Aorta (tissue), 5 donors: Measurements from ENCODE around the gene OSBPL2. TPM values are rescaled to one million over a fixed set of nuclear protein-coding genes. Genes with fewer than 3 reads are reported as not detected.

Experiments used
- ATAC-seq: fragments of 200-7000 bp; cut with Tn5 transposase; one replicate; pipeline ENCODE4 v1.9.1; 2022; ENCODE audit warnings: moderate library complexity; ENCODE audit not compliant: low FRiP score
- DNase-seq, 2 donors: peaks; one replicate each; pipeline ENCODE4 v3.0.0-alpha.2; 2020
- H3K27ac ChIP-seq, 2 donors: one replicate each; pipeline ENCODE4 v1.5.1; 2013; ENCODE audit warnings: low read length in 2 of 2, mild to moderate bottlenecking in 2 of 2, moderate library complexity in 2 of 2, control low read depth in 1 of 2, inconsistent platforms in 1 of 2, low read depth in 1 of 2
- H3K27me3 ChIP-seq, 2 donors: one replicate each; pipeline ENCODE4 v1.6.1; 2013; ENCODE audit warnings: control low read depth in 1 of 2, low read length in 1 of 2, mild to moderate bottlenecking in 1 of 2, moderate library complexity in 1 of 2; ENCODE audit not compliant: insufficient read depth in 2 of 2, control insufficient read depth in 1 of 2
- H3K36me3 ChIP-seq, 2 donors: one replicate each; pipeline ENCODE4 v1.6.1; 2013; ENCODE audit warnings: control low read depth in 1 of 2, low read length in 1 of 2, mild to moderate bottlenecking in 1 of 2; ENCODE audit not compliant: insufficient read depth in 2 of 2, control insufficient read depth in 1 of 2
- H3K4me1 ChIP-seq, 2 donors: one replicate each; pipeline ENCODE4 v1.6.1; 2013; ENCODE audit warnings: low read length in 2 of 2, control low read depth in 1 of 2, mild to moderate bottlenecking in 1 of 2, moderate library complexity in 1 of 2; ENCODE audit not compliant: insufficient read depth in 2 of 2, control insufficient read depth in 1 of 2
- H3K4me3 ChIP-seq, 2 donors: one replicate each; pipeline ENCODE4 v1.5.1; 2013; ENCODE audit warnings: low read length in 2 of 2, control low read depth in 1 of 2, mild to moderate bottlenecking in 1 of 2
- H3K9me3 ChIP-seq: one replicate; pipeline ENCODE4 v1.6.1; 2013; ENCODE audit warnings: mild to moderate bottlenecking, low read length; ENCODE audit not compliant: control insufficient read depth
- WGBS, 2 donors: extraction: QIAGEN DNeasy Blood & Tissue Kit; methylation state at CpG; one replicate each; pipeline ENCODE4 v1.1.7; 2013; 5-methylcytosine and 5-hydroxymethylcytosine counted together
- intact Hi-C, 2 donors: fragments of 100-400 bp; cut with DNase I; formaldehyde crosslinking; loops; one replicate each; pipeline versions ENCODE4 v1.14.2 to v1.15.0; 2022
- polyA plus RNA-seq, 2 donors: library from polyadenylated mRNA; stranded (reverse); fragments of 200-250 nt; gene quantifications; one replicate each; pipeline ENCODE4 v1.2.3, GENCODE V29; 2013
- total RNA-seq, 2 donors: library from RNA; stranded (reverse); fragmentation: NEBNext Ultra II Directional; extraction: Animal tissue kit (Norgen Biotek cat#: 25700); gene quantifications; one replicate each; pipeline ENCODE4 v1.2.1, GENCODE V29; 2021
- donor health status: healthy with polysubstance abuse.
- donor health status: Bipolar disorder and iron deficiency.
- donor health status: DM: no; HTN: no; CAD: no.
- donor health status: DM: no; HTN: no; CAD: no.
- donor health status: DM: yes; HTN: yes; CAD: no.

Gene OSBPL2
- total and polyA plus RNA-seq, 4 donors = 16.2 to 71.3 (median 42.9) TPM

GRCh38 chr20:62217913-62218773 is 20.2 kb upstream of the OSBPL2 start:
- Histone ChIP-seq H3K27me3 (no peaks in the 10 kb centered on the region), H3K27ac (no peak overlapping the region), H3K4me3 (no peak overlapping the region), H3K36me3 (no peaks in the 10 kb centered on the region), H3K9me3 (no peaks in the 10 kb centered on the region), H3K4me1 (no peaks in the 10 kb centered on the region)
- no peak for DNase-seq
- WGBS, 2 donors = 51 to 54% methylated on average over 38 of the region's 38 CpGs
- ATAC-seq = no peak
- intact Hi-C loops = no loop called here

GRCh38 chr20:62219101-62219991 is 19.0 kb upstream of the OSBPL2 start:
- H3K27ac ChIP-seq = no peak overlapping the region
- no peak for ATAC-seq
- 1 to 2% methylated on average over 49 to 84 of the region's 84 CpGs for WGBS, 2 donors
- no peaks in the 10 kb centered on the region for H3K36me3 ChIP-seq
- no peaks in the 10 kb centered on the region for H3K9me3 ChIP-seq
- H3K4me1 ChIP-seq = no peaks in the 10 kb centered on the region
- no peaks in the 10 kb centered on the region for H3K27me3 ChIP-seq
- DNase-seq = no peak
- intact Hi-C loops = no loop called here
- peak overlapping the region; percentile 3 to 4 for H3K4me3 ChIP-seq

DNA sequence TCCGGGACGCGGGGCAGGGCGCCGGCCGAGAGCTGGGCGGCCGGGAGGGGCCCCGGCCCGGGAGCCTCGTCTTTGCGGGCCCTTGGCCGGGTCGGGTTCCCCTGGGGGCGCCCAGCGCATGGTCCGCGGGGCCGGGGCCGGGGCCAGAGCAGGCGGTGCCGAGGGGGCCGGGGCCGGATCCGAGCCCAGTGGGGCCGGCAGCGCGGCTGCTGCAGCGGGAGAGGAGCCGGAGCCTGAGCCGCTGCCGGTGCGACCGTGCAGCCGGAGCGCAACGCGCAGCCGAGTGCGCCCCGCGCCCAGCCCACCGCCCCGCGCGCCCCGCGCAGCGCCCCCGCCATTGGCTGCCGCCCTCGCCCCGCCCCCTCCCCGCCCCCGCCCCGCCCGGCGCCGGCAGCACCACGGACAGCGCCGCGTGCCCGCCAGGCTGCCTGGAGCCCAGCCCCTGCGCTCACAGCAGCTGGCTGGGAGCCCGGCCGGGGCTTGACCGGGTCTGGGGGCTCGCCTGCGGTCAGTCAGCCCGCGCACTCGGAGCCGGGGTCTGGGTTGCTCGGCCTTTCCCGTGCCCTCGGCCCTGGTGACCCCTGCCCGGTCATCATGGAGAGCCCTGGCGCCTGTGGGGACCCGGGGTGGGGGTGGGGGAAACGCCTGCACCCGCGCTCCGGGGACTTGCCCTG is 18.2 kb upstream of the OSBPL2 start, which contains the start of gene HRH3:
Gene HRH3, minus strand, starts transcription at position 287 of the 674 bp plus-strand sequence. CDS start 308 bp downstream, outside the sequence.
- Histone ChIP-seq H3K27ac (no peak within 1 kb of the TSS), H3K4me3 (peak within 1 kb of the TSS; percentile 3 to 4), H3K27me3 (no peaks in the 10 kb centered on the region), H3K36me3 (no peaks in the 10 kb centered on the region), H3K9me3 (no peaks in the 10 kb centered on the region), H3K4me1 (no peaks in the 10 kb centered on the region)
- whole genome bisulfite sequencing, 2 donors = 1% methylated on average over 25 to 84 of the region's 84 CpGs
- no peak for ATAC-seq
- no peak for DNase-seq
- intact Hi-C loops = no loop called here

DNA sequence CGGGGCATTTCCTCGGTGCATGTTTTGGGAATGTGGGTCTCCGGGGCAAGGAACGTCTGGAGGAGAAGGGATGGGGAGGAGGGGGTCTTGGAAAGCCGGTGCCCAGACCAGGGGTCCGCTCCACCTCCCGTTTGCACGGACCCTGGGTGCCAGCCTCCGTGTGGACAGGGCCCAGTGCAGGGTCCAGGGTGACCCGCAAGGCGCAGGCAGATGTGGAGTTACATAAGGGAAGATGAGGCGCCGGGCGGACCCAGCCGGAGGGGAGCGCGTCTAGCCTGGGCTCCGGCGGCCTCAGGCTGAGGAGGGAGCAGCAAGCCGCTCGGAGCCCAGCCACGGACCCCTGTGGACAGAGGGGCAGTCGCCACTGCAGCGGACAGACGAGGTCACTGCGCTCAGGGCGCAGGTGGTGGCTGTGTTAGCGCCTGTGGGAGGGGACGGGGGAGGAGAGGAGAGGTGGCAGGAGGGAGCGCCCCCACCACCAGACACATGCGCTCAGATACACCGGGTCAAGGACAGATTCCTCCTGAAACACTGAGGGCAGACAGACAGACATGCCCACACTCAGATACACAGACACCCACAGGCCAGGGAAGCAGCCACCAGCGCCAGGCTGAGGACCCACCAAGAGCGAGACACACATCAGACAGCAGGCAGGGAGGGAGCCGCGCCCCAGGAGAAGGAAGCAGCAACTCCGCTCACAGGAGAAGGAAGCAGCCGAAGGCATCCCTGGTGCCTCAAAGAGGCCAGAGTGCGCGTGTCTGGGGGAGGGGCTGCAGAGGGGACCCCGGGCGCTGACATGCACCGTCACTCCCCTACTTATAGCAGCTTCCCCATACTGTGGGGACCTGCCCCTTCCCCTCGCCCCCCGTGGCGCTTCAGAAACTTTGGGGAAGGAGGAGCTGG is 17.4 kb upstream of the OSBPL2 start:
- H3K9me3 ChIP-seq = no peaks in the 10 kb centered on the region
- DNase-seq (no peak), ATAC-seq (no peak)
- no peak overlapping the region for H3K4me3 ChIP-seq
- intact Hi-C loops = no loop called here
- H3K27me3 ChIP-seq = no peaks in the 10 kb centered on the region
- no peak overlapping the region for H3K27ac ChIP-seq
- 1 to 2% methylated on average over 44 to 46 of the region's 46 CpGs for WGBS, 2 donors
- H3K36me3 ChIP-seq = no peaks in the 10 kb centered on the region
- H3K4me1 ChIP-seq = no peaks in the 10 kb centered on the region

DNA sequence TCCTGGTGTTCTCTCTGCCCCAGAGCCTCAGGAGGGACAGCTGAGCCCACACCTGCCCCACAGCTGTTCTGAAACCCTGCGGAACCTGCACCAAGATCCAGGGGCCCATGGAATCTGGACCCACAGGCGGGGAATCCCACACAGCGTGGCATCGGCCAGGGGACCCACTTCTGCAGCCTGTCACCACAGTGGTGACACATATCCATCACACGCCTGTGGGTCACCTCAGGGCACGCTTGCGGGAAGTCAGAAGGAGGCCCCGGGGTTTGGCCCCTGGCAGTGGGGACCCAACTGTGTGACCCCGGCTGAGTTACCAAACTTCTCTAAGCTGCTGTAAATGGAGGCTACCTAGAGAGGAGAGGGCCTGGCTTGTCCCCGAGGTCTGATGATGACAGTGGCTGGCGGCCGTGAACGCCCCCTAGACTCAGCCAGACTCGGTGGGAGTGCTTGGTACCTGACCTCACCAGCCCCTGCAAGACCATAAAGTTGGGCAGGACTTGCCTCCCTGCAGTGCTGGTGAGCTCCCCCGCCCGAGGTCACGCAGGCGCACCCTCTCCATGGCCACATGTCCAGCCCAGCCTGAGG is 16.0 kb upstream of the OSBPL2 start:
- 83% methylated on average over 18 of the region's 18 CpGs for WGBS, 2 donors
- Histone ChIP-seq H3K27me3 (no peaks in the 10 kb centered on the region), H3K4me3 (no peak overlapping the region), H3K27ac (no peak overlapping the region), H3K9me3 (no peaks in the 10 kb centered on the region), H3K36me3 (no peaks in the 10 kb centered on the region), H3K4me1 (no peaks in the 10 kb centered on the region)
- intact Hi-C loops = no loop called here
- ATAC-seq (no peak), DNase-seq (no peak)

DNA sequence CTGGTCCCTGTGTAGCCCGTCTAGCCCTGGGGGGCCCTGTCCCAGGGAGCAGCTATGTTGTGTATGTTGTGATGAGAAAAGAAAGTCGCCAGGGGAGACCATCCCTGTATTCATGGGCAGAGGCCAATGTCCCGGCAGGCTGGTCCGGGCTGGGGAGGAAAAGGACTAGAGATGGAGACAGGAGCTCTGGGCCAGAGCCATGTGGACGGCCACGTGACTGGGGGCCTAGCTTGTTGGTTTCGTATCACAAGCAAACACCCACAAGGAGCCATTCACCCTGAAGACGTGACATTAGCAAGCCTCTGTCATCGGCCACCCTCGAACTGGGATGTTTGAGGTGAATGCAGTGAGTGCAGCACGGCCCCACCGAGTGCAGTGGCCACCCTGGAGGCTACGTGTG is 15.3 kb upstream of the OSBPL2 start:
- no peaks in the 10 kb centered on the region for H3K9me3 ChIP-seq
- no peak overlapping the region for H3K4me3 ChIP-seq
- WGBS, 2 donors = 72 to 73% methylated on average over 13 of the region's 13 CpGs
- H3K36me3 ChIP-seq = no peaks in the 10 kb centered on the region
- no peaks in the 10 kb centered on the region for H3K27me3 ChIP-seq
- H3K4me1 ChIP-seq = no peaks in the 10 kb centered on the region
- no peak overlapping the region for H3K27ac ChIP-seq
- ATAC-seq = no peak
- intact Hi-C loops = no loop called here
- DNase-seq = no peak

DNA sequence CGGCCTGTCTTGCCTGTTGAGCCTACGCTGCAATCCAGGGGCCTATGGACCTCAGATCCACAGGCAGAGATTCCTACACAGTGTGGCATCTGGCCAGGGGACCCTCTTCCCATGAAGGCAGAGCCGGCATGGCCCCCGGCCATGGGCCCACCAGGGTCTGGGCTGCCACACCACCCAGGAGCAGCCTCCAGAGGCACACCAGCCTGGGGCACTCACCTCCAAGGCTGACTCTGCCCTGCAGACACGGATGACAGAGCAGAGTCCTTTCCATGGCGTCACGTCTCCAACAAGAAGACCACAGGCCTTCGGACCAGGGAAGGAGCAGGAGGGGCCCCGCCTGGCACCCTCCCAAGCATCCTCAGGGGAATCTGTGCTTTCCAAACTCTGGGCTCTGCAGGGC is 14.8 kb upstream of the OSBPL2 start:
- no peak for ATAC-seq
- Histone ChIP-seq H3K36me3 (no peaks in the 10 kb centered on the region), H3K4me3 (no peak overlapping the region), H3K27ac (no peak overlapping the region), H3K9me3 (no peaks in the 10 kb centered on the region), H3K27me3 (no peaks in the 10 kb centered on the region), H3K4me1 (no peaks in the 10 kb centered on the region)
- intact Hi-C loops = no loop called here
- DNase-seq = no peak
- WGBS, 2 donors = 74 to 84% methylated on average over 9 of the region's 9 CpGs
